ENCODE measurements around the gene MYO18B. TPM values are rescaled to one million over a fixed set of nuclear protein-coding genes. Genes with fewer than 3 reads are reported as not detected.
A peak's percentile ranks its signal among the peaks of the same experiment; 100 is the strongest.

The MYO18B gene
- total and polyA plus RNA-seq, 7 experiments from 2014 or later: 0.22 to 0.97 (median 0.42) TPM; not detected in 2

GRCh38 chr22:25774575-25775026, 32.6 kb downstream of the MYO18B start:
- H3K27ac ChIP-seq (ENCODE audit: low read depth, low read length): no peak overlapping the region
- H3K9me3 Mint-ChIP-seq: peaks cover 0 to 2% (median 0%) of the 10 kb centered on the region in 11 donors
- CTCF ChIA-PET: no interaction called here
- no peaks in the 10 kb centered on the region for H3K27me3 ChIP-seq (ENCODE audit: control insufficient read depth in 2 of 2, insufficient read depth in 2 of 2, low read length in 2 of 2)
- peaks cover 0 to 39% (median 5%) of the 10 kb centered on the region in 7 donors for H3K4me1 Mint-ChIP-seq
- no peak overlapping the region for H3K4me3 Mint-ChIP-seq
- H3K9me3 ChIP-seq (ENCODE audit: control insufficient read depth in 2 of 3, low read length in 3 of 3): no peaks in the 10 kb centered on the region
- no peaks in the 10 kb centered on the region for H3K4me1 ChIP-seq (ENCODE audit: control insufficient read depth in 2 of 2, insufficient read depth in 2 of 2, low read length in 2 of 2)
- peak; percentile 18 for ATAC-seq
- intact Hi-C loops (cut with micrococcal nuclease): loop anchor here in 1 of 2 donors (5.0 kb wide), 1 partner anchor 232 kb away; no protein-coding TSS in a partner anchor
- H3K36me3 ChIP-seq (ENCODE audit: control insufficient read depth in 2 of 3, insufficient read depth in 3 of 3, low read length in 3 of 3): no peaks in the 10 kb centered on the region
- H3K27ac Mint-ChIP-seq: peak overlapping the region in 2 of 9 donors; percentile 13 to 58
- no peak for DNase-seq
- H3K36me3 Mint-ChIP-seq: peaks cover 0 to 10% (median 0%) of the 10 kb centered on the region in 5 donors
- H3K4me3 ChIP-seq (ENCODE audit: low read length): no peak overlapping the region
- H3K27me3 Mint-ChIP-seq: peaks cover 0 to 14% (median 4%) of the 10 kb centered on the region in 5 donors
- POLR2A ChIA-PET: no interaction called here

DNA sequence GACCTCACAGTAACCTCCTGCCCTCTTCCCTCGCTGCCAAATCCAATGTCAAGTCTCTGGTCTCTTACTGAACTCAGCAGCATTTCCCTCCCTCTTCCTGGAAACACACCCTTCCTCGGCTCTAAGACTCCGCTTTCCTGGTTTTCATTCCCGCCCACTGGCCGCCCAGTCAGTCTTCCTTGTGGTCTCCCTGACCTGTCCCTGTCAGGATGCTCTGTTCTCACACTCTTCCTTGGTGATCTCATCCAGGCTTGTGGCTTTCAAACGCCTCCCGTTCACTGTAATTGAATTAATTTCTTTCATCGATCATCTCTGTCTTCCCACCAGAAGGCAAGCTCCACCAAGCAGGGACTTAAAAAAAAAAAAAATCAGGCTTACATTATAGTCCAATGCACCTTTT, 33.5 kb downstream of the MYO18B start:
- no peak overlapping the region for H3K4me3 Mint-ChIP-seq
- CTCF ChIA-PET: no interaction called here
- intact Hi-C loops (cut with micrococcal nuclease): no loop called here

DNA sequence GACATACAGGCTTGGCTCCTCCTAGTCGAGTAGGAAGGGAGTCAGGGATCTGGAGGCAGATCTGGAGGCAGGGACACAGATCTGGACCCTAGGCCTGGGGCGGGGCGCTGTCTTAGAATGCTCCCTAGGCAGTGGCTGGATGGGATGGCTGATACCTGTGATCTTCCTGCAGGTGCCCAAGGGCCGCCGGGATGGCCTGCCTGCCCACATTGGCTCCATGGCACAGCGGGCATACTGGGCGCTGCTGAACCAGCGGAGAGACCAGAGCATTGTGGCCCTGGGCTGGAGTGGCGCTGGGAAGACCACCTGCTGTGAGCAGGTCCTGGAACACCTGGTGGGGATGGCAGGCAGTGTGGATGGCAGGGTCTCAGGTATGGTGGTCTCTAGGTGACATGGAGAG, 35.4 kb downstream of the MYO18B start:
- no peak for DNase-seq
- Histone ChIP-seq H3K27ac (ENCODE audit: low read depth, low read length) (no peak overlapping the region), H3K9me3 (ENCODE audit: control insufficient read depth in 2 of 3, low read length in 3 of 3) (no peaks in the 10 kb centered on the region), H3K4me1 (ENCODE audit: control insufficient read depth in 2 of 2, insufficient read depth in 2 of 2, low read length in 2 of 2) (no peaks in the 10 kb centered on the region), H3K36me3 (ENCODE audit: control insufficient read depth in 2 of 3, insufficient read depth in 3 of 3, low read length in 3 of 3) (no peaks in the 10 kb centered on the region), H3K27me3 (ENCODE audit: control insufficient read depth in 2 of 2, insufficient read depth in 2 of 2, low read length in 2 of 2) (no peaks in the 10 kb centered on the region), H3K4me3 (ENCODE audit: low read length) (no peak overlapping the region)
- Mint-ChIP-seq H3K27me3 (peaks cover 0 to 9% (median 4%) of the 10 kb centered on the region in 5 donors), H3K4me3 (no peak overlapping the region), H3K27ac (no peak overlapping the region), H3K4me1 (peaks cover 0 to 19% (median 5%) of the 10 kb centered on the region in 7 donors), H3K9me3 (no peaks in the 10 kb centered on the region), H3K36me3 (peaks cover 0 to 4% (median 0%) of the 10 kb centered on the region in 5 donors)
- ChIA-PET POLR2A (no interaction called here), CTCF (no interaction called here)
- intact Hi-C loops (cut with micrococcal nuclease): no loop called here
- ATAC-seq: no peak

More for the DNA sequence above, 33.5 kb downstream of the MYO18B start:
- H3K4me1 Mint-ChIP-seq: peaks cover 0 to 31% (median 5%) of the 10 kb centered on the region in 7 donors
- H3K36me3 Mint-ChIP-seq: peaks cover 0 to 4% (median 0%) of the 10 kb centered on the region in 5 donors
- POLR2A ChIA-PET: no interaction called here
- Histone ChIP-seq H3K27ac (ENCODE audit: low read depth, low read length) (no peak overlapping the region), H3K4me3 (ENCODE audit: low read length) (no peak overlapping the region), H3K9me3 (ENCODE audit: control insufficient read depth in 2 of 3, low read length in 3 of 3) (no peaks in the 10 kb centered on the region), H3K27me3 (ENCODE audit: control insufficient read depth in 2 of 2, insufficient read depth in 2 of 2, low read length in 2 of 2) (no peaks in the 10 kb centered on the region), H3K36me3 (ENCODE audit: control insufficient read depth in 2 of 3, insufficient read depth in 3 of 3, low read length in 3 of 3) (no peaks in the 10 kb centered on the region), H3K4me1 (ENCODE audit: control insufficient read depth in 2 of 2, insufficient read depth in 2 of 2, low read length in 2 of 2) (no peaks in the 10 kb centered on the region)
- H3K27me3 Mint-ChIP-seq: peaks cover 0 to 14% (median 4%) of the 10 kb centered on the region in 5 donors
- H3K9me3 Mint-ChIP-seq: no peaks in the 10 kb centered on the region
- ATAC-seq (no peak), DNase-seq (no peak)
- no peak overlapping the region for H3K27ac Mint-ChIP-seq

DNA sequence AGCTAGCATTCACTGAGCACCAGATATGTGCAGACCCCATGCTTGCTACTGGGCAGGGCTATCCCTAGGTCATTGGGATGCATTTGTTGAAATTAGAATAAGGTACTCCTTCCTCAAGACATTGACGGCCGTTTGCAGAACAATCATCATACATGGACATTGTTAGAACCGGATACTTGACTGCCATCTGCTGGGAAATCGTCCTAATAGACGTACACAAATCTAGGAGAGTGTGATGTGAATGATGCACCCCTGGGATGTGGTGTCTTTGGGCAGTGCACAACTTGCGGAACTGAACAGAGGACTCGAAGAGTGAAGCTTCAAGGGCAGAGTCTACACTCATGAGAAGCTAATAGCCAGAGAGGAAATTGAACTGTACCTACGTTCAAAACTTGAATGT, 35.9 kb downstream of the MYO18B start:
- Histone ChIP-seq H3K4me3 (ENCODE audit: low read length) (no peak overlapping the region), H3K4me1 (ENCODE audit: control insufficient read depth in 2 of 2, insufficient read depth in 2 of 2, low read length in 2 of 2) (no peaks in the 10 kb centered on the region), H3K9me3 (ENCODE audit: control insufficient read depth in 2 of 3, low read length in 3 of 3) (no peaks in the 10 kb centered on the region), H3K36me3 (ENCODE audit: control insufficient read depth in 2 of 3, insufficient read depth in 3 of 3, low read length in 3 of 3) (no peaks in the 10 kb centered on the region), H3K27me3 (ENCODE audit: control insufficient read depth in 2 of 2, insufficient read depth in 2 of 2, low read length in 2 of 2) (no peaks in the 10 kb centered on the region), H3K27ac (ENCODE audit: low read depth, low read length) (no peak overlapping the region)
- no peak for DNase-seq
- ChIA-PET CTCF (no interaction called here), POLR2A (no interaction called here)
- Mint-ChIP-seq H3K9me3 (no peaks in the 10 kb centered on the region), H3K27me3 (peaks cover 0 to 9% (median 4%) of the 10 kb centered on the region in 5 donors), H3K27ac (no peak overlapping the region), H3K4me1 (peaks cover 0 to 15% (median 3%) of the 10 kb centered on the region in 7 donors), H3K36me3 (peaks cover 0 to 4% (median 0%) of the 10 kb centered on the region in 5 donors), H3K4me3 (no peak overlapping the region)
- intact Hi-C loops (cut with micrococcal nuclease): loop anchor here in 1 of 2 donors (1.0 kb wide), 1 partner anchor 316 kb away; no protein-coding TSS in a partner anchor
- ATAC-seq: no peak

DNA sequence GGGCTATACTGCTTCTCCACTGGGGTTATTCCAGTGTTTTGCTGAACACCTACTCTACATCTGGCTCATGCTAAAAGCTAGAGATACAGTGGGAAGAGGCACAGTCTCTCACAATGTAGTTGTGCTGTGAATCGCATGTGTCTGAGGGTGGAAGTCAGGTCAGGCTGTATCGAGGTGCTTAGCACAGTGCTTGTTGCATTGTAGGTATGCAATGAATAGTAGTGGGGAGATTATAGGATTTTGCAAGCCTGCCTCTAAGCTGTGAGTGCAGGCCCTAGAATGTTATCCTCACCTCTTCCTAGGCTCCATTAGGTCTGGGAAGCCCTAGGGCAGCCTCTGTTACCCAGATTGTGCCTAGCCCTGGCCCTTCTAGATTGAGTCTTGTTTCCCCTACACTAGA, 37.4 kb downstream of the MYO18B start:
- H3K27me3 Mint-ChIP-seq: peaks cover 0 to 6% (median 0%) of the 10 kb centered on the region in 5 donors
- ATAC-seq (no peak), DNase-seq (no peak)
- no peaks in the 10 kb centered on the region for H3K27me3 ChIP-seq (ENCODE audit: control insufficient read depth in 2 of 2, insufficient read depth in 2 of 2, low read length in 2 of 2)
- H3K9me3 ChIP-seq (ENCODE audit: control insufficient read depth in 2 of 3, low read length in 3 of 3): no peaks in the 10 kb centered on the region
- peaks cover 0 to 3% (median 0%) of the 10 kb centered on the region in 5 donors for H3K36me3 Mint-ChIP-seq
- no peak overlapping the region for H3K4me3 Mint-ChIP-seq
- H3K4me1 ChIP-seq (ENCODE audit: control insufficient read depth in 2 of 2, insufficient read depth in 2 of 2, low read length in 2 of 2): no peaks in the 10 kb centered on the region
- no peaks in the 10 kb centered on the region for H3K9me3 Mint-ChIP-seq
- no peaks in the 10 kb centered on the region for H3K36me3 ChIP-seq (ENCODE audit: control insufficient read depth in 2 of 3, insufficient read depth in 3 of 3, low read length in 3 of 3)
- POLR2A ChIA-PET: no interaction called here
- no peak overlapping the region for H3K4me3 ChIP-seq (ENCODE audit: low read length)
- intact Hi-C loops (cut with micrococcal nuclease): no loop called here
- H3K27ac Mint-ChIP-seq: no peak overlapping the region
- H3K27ac ChIP-seq (ENCODE audit: low read depth, low read length): no peak overlapping the region
- CTCF ChIA-PET: interaction anchor here (0.7 kb wide), 1 partner anchor 317 kb away, joined by 3 read pairs; no protein-coding TSS in a partner anchor
- H3K4me1 Mint-ChIP-seq: peaks cover 0 to 7% (median 0%) of the 10 kb centered on the region in 7 donors

DNA sequence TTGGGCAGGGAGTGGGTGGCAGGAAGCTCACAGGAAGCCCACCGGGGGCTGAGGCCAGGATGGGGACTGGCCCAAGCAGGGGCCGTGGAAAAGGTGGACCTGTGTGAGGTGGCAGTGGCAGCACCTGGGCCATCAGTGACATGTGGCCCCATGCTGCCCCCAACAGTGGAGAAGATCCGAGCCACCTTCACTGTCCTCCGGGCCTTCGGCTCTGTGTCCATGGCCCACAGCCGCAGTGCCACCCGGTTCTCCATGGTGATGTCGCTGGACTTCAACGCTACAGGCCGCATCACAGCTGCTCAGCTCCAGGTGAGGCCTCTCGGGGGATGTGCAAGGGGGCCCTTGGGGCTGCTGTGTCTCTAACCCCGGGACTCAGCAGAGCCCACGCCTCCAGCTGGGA, 37.9 kb downstream of the MYO18B start:
- no peaks in the 10 kb centered on the region for H3K9me3 ChIP-seq (ENCODE audit: control insufficient read depth in 2 of 3, low read length in 3 of 3)
- H3K27ac Mint-ChIP-seq: no peak overlapping the region
- H3K36me3 ChIP-seq (ENCODE audit: control insufficient read depth in 2 of 3, insufficient read depth in 3 of 3, low read length in 3 of 3): no peaks in the 10 kb centered on the region
- POLR2A ChIA-PET: no interaction called here
- H3K4me3 ChIP-seq (ENCODE audit: low read length): no peak overlapping the region
- CTCF ChIA-PET: interaction anchor here (0.7 kb wide), 1 partner anchor 318 kb away, joined by 3 read pairs; no protein-coding TSS in a partner anchor
- H3K4me1 ChIP-seq (ENCODE audit: control insufficient read depth in 2 of 2, insufficient read depth in 2 of 2, low read length in 2 of 2): no peaks in the 10 kb centered on the region
- H3K27me3 Mint-ChIP-seq: peaks cover 0 to 6% (median 0%) of the 10 kb centered on the region in 5 donors
- peaks cover 0 to 3% (median 0%) of the 10 kb centered on the region in 5 donors for H3K36me3 Mint-ChIP-seq
- H3K27ac ChIP-seq (ENCODE audit: low read depth, low read length): no peak overlapping the region
- ATAC-seq (no peak), DNase-seq (no peak)
- no peaks in the 10 kb centered on the region for H3K9me3 Mint-ChIP-seq
- no peak overlapping the region for H3K4me3 Mint-ChIP-seq
- peaks cover 0 to 6% (median 0%) of the 10 kb centered on the region in 7 donors for H3K4me1 Mint-ChIP-seq
- H3K27me3 ChIP-seq (ENCODE audit: control insufficient read depth in 2 of 2, insufficient read depth in 2 of 2, low read length in 2 of 2): no peaks in the 10 kb centered on the region
- intact Hi-C loops (cut with micrococcal nuclease): no loop called here

- ATAC-seq (no peak), DNase-seq (no peak)
- ChIA-PET CTCF (no interaction called here), POLR2A (no interaction called here)
- H3K4me1 ChIP-seq (ENCODE audit: control insufficient read depth in 2 of 2, insufficient read depth in 2 of 2, low read length in 2 of 2): no peaks in the 10 kb centered on the region
- peaks cover 0 to 3% (median 0%) of the 10 kb centered on the region in 5 donors for H3K36me3 Mint-ChIP-seq
- H3K27ac Mint-ChIP-seq: no peak overlapping the region
- H3K27ac ChIP-seq (ENCODE audit: low read depth, low read length): no peak overlapping the region
- H3K36me3 ChIP-seq (ENCODE audit: control insufficient read depth in 2 of 3, insufficient read depth in 3 of 3, low read length in 3 of 3): no peaks in the 10 kb centered on the region
- H3K4me3 Mint-ChIP-seq: no peak overlapping the region
- no peaks in the 10 kb centered on the region for H3K9me3 Mint-ChIP-seq
- no peak overlapping the region for H3K4me3 ChIP-seq (ENCODE audit: low read length)
- peaks cover 0 to 3% (median 0%) of the 10 kb centered on the region in 7 donors for H3K4me1 Mint-ChIP-seq
- H3K9me3 ChIP-seq (ENCODE audit: control insufficient read depth in 2 of 3, low read length in 3 of 3): no peaks in the 10 kb centered on the region
- H3K27me3 ChIP-seq (ENCODE audit: control insufficient read depth in 2 of 2, insufficient read depth in 2 of 2, low read length in 2 of 2): no peaks in the 10 kb centered on the region
- intact Hi-C loops (cut with micrococcal nuclease): no loop called here
- H3K27me3 Mint-ChIP-seq: peaks cover 0 to 6% (median 0%) of the 10 kb centered on the region in 5 donors
Measured at GRCh38 chr22:25780673-25781072, 38.7 kb downstream of the MYO18B start.
